MM.1S (cell line): Measurements from ENCODE around the gene TSC22D4.

Experiments used
- EZH2 ChIP-seq: fragments of 300-600 bp; sonication (generic); optimal IDR thresholded peaks from 2 replicates; pipeline ENCODE3; 2017; ENCODE audit warnings: low read depth, mild to moderate bottlenecking, antibody characterized with exemption, low read length, mixed read lengths
- EZH2phosphoT487 ChIP-seq: fragments of 300-600 bp; sonication (generic); IDR thresholded peaks from 2 replicates; pipeline ENCODE4 v1.6.1; 2018; ENCODE audit warnings: antibody characterized with exemption, low read length
- TF ChIP-seq, protein P1 (sequence below): fragments of 300-600 bp; sonication (generic); IDR thresholded peaks from 2 replicates; pipeline ENCODE4 v1.5.1; 2016; ENCODE audit warnings: antibody characterized with exemption, low read length, mixed read lengths

DNA sequence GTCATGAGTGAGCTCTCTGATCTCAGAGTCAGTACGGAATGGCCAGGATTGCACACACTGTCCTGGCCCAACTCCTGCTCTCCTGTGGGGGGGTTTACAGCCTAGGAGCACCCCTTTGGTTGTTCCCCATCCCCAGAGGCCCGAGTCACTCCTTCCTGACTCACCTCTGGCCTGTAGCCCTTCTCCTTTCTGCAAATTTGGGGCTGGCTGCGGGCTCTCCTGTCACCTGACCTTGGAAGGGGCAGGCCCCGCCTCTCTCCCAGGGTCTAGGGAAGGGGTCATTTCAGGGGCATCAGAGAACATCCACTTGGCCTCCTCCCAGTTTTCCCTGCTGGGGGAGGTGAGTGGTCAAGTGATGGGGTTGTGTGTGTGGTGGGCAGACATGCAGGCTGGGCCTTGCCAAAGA lies 6.5 kb upstream of the TSC22D4 start:
- TF ChIP-seq, protein P1, sequence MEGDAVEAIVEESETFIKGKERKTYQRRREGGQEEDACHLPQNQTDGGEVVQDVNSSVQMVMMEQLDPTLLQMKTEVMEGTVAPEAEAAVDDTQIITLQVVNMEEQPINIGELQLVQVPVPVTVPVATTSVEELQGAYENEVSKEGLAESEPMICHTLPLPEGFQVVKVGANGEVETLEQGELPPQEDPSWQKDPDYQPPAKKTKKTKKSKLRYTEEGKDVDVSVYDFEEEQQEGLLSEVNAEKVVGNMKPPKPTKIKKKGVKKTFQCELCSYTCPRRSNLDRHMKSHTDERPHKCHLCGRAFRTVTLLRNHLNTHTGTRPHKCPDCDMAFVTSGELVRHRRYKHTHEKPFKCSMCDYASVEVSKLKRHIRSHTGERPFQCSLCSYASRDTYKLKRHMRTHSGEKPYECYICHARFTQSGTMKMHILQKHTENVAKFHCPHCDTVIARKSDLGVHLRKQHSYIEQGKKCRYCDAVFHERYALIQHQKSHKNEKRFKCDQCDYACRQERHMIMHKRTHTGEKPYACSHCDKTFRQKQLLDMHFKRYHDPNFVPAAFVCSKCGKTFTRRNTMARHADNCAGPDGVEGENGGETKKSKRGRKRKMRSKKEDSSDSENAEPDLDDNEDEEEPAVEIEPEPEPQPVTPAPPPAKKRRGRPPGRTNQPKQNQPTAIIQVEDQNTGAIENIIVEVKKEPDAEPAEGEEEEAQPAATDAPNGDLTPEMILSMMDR = no peak
- TF ChIP-seq EZH2phosphoT487 (no peak), EZH2 (no peak)
